ENCODE measurements around the gene QRICH2. TPM values are rescaled to one million over a fixed set of nuclear protein-coding genes. Genes with fewer than 3 reads are reported as not detected.

Gene QRICH2
- total and polyA plus RNA-seq, 9 of the 15 experiments (the other 6 are each of a cell fraction or from before 2014, with no cell fraction given): 0.03 to 1.6 (median 0.81) TPM

DNA sequence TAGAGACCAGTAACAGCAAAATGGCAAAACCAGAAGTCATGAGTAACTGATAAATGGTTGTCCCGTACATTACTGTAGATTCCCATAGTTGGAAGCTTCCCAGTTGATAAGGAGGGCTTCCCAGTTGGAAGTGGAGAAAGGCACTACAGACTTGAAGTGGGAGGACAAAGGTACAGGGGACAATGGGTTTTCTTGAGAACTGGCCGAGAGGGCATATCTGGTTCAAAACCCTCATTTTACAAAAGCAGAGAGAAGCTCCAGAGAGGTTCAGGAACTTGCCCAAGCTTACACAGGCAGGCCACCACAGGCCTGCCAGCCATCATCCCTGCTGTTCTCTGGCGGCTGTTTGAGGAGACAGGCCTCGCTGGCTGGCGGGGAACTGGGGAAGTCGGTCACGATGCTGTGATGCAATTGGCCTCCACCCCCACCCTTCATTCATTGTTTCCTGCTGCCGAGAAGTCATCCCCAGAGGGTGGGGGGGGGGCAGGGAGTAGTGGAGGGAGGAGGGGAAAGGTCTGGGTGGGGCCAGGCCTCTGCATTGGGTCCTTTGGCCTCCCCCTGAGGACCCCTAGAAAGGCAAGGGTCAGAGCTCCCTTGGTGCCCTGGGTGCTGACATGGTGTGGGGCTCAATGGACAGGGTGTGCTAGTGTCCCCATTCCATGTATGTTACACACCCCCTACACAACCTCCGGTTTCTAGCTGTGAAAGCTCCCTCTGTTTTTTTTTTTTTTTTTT lies 39.9 kb downstream of the QRICH2 start (continued):
- TF ChIP-seq, protein P1, sequence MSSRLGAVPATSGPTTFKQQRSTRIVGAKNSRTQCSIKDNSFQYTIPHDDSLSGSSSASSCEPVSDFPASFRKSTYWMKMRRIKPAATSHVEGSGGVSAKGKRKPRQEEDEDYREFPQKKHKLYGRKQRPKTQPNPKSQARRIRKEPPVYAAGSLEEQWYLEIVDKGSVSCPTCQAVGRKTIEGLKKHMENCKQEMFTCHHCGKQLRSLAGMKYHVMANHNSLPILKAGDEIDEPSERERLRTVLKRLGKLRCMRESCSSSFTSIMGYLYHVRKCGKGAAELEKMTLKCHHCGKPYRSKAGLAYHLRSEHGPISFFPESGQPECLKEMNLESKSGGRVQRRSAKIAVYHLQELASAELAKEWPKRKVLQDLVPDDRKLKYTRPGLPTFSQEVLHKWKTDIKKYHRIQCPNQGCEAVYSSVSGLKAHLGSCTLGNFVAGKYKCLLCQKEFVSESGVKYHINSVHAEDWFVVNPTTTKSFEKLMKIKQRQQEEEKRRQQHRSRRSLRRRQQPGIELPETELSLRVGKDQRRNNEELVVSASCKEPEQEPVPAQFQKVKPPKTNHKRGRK (tag; IDR thresholded peaks at IDR 0.05): no peak
- peak; percentile 82 for TF ChIP-seq POLR2G (IDR thresholded peaks at IDR 0.05; ENCODE audit: low read depth, low read length)
- TF ChIP-seq, protein P2, sequence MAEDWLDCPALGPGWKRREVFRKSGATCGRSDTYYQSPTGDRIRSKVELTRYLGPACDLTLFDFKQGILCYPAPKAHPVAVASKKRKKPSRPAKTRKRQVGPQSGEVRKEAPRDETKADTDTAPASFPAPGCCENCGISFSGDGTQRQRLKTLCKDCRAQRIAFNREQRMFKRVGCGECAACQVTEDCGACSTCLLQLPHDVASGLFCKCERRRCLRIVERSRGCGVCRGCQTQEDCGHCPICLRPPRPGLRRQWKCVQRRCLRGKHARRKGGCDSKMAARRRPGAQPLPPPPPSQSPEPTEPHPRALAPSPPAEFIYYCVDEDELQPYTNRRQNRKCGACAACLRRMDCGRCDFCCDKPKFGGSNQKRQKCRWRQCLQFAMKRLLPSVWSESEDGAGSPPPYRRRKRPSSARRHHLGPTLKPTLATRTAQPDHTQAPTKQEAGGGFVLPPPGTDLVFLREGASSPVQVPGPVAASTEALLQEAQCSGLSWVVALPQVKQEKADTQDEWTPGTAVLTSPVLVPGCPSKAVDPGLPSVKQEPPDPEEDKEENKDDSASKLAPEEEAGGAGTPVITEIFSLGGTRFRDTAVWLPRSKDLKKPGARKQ (CRISPR knock-in tag; IDR thresholded peaks at IDR 0.05): no peak
- TF ChIP-seq CCAR2 (IDR thresholded peaks at IDR 0.05; ENCODE audit: low read depth, low read length): no peak
- no peak for TF ChIP-seq NCOA1 (IDR thresholded peaks at IDR 0.05; ENCODE audit: low read depth)
- TF ChIP-seq, protein P3, sequence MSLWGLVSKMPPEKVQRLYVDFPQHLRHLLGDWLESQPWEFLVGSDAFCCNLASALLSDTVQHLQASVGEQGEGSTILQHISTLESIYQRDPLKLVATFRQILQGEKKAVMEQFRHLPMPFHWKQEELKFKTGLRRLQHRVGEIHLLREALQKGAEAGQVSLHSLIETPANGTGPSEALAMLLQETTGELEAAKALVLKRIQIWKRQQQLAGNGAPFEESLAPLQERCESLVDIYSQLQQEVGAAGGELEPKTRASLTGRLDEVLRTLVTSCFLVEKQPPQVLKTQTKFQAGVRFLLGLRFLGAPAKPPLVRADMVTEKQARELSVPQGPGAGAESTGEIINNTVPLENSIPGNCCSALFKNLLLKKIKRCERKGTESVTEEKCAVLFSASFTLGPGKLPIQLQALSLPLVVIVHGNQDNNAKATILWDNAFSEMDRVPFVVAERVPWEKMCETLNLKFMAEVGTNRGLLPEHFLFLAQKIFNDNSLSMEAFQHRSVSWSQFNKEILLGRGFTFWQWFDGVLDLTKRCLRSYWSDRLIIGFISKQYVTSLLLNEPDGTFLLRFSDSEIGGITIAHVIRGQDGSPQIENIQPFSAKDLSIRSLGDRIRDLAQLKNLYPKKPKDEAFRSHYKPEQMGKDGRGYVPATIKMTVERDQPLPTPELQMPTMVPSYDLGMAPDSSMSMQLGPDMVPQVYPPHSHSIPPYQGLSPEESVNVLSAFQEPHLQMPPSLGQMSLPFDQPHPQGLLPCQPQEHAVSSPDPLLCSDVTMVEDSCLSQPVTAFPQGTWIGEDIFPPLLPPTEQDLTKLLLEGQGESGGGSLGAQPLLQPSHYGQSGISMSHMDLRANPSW (CRISPR knock-in tag; IDR thresholded peaks at IDR 0.05): no peak
- no peak for TF ChIP-seq BCOR (IDR thresholded peaks at IDR 0.05)
- no peak for TF ChIP-seq MTA1 (IDR thresholded peaks at IDR 0.05; ENCODE audit: borderline replicate concordance)
- no peak for TF ChIP-seq IFI16 (CRISPR knock-in tag; IDR thresholded peaks at IDR 0.05)
- peak in 1 of 2 experiments; percentile 62; a peak in 1 of 4 replicates for TF ChIP-seq TBL1XR1 (IDR thresholded peaks at IDR 0.05; ENCODE audit: low read length in 2 of 2)
- TF ChIP-seq MECOM (CRISPR knock-in tag; IDR thresholded peaks at IDR 0.05): no peak
- 0 out of 2 replicates have a peak, but pooled peaks have one; percentile 25 for TF ChIP-seq CXXC5 (CRISPR knock-in tag; IDR thresholded peaks at IDR 0.05)
- TF ChIP-seq, protein P4, sequence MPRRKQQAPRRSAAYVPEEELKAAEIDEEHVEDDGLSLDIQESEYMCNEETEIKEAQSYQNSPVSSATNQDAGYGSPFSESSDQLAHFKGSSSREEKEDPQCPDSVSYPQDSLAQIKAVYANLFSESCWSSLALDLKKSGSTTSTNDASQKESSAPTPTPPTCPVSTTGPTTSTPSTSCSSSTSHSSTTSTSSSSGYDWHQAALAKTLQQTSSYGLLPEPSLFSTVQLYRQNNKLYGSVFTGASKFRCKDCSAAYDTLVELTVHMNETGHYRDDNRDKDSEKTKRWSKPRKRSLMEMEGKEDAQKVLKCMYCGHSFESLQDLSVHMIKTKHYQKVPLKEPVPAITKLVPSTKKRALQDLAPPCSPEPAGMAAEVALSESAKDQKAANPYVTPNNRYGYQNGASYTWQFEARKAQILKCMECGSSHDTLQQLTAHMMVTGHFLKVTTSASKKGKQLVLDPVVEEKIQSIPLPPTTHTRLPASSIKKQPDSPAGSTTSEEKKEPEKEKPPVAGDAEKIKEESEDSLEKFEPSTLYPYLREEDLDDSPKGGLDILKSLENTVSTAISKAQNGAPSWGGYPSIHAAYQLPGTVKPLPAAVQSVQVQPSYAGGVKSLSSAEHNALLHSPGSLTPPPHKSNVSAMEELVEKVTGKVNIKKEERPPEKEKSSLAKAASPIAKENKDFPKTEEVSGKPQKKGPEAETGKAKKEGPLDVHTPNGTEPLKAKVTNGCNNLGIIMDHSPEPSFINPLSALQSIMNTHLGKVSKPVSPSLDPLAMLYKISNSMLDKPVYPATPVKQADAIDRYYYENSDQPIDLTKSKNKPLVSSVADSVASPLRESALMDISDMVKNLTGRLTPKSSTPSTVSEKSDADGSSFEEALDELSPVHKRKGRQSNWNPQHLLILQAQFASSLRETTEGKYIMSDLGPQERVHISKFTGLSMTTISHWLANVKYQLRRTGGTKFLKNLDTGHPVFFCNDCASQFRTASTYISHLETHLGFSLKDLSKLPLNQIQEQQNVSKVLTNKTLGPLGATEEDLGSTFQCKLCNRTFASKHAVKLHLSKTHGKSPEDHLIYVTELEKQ (CRISPR knock-in tag; IDR thresholded peaks at IDR 0.05): no peak
- no peak for TF ChIP-seq ZNF217 (CRISPR knock-in tag; IDR thresholded peaks at IDR 0.05)

Measured in K562 (cell line).